HL-60 (cell line): ENCODE results near the gene IP6K2.

Experiments
- DNase-seq, 2 experiments: peaks; one replicate each; pipeline ENCODE4 v3.0.0-alpha.2; 2010 to 2020; ENCODE audit warnings: low read depth in 1 of 2, low spot score in 1 of 2
- H3K27ac ChIP-seq: fragments of 250-450 bp; sonication (Bioruptor Pico); replicated peaks from 2 replicates; pipeline ENCODE4 v1.5.1; 2020; ENCODE audit warnings: mild to moderate bottlenecking, moderate library complexity
- H3K27me3 ChIP-seq: fragments of 250-450 bp; sonication (Bioruptor Pico); 2 replicates; pipeline ENCODE4 v1.5.1; 2021; ENCODE audit warnings: mild to moderate bottlenecking, moderate library complexity; ENCODE audit not compliant: insufficient read depth, poor library complexity, severe bottlenecking
- H3K4me3 ChIP-seq: replicated peaks from 2 replicates; pipeline ENCODE4 v1.5.1; 2011; ENCODE audit warnings: mild to moderate bottlenecking, control low read depth, low read length; ENCODE audit not compliant: insufficient read depth
- GABPA ChIP-seq: IDR thresholded peaks from 2 replicates; pipeline ENCODE4 v1.6.1; 2012; ENCODE audit warnings: low read depth
- POLR2AphosphoS5 ChIP-seq: IDR thresholded peaks from 2 replicates; pipeline ENCODE4 v1.6.1; 2012; ENCODE audit warnings: low read depth
- SPI1 ChIP-seq: IDR thresholded peaks from 2 replicates; pipeline ENCODE4 v1.6.1; 2012; ENCODE audit warnings: low read depth, mild to moderate bottlenecking, borderline replicate concordance
- TF ChIP-seq, protein P1 (sequence below): IDR thresholded peaks from one replicate; pipeline ENCODE4 v1.5.1; 2011; ENCODE audit warnings: low read length, control low read depth, inconsistent platforms; ENCODE audit not compliant: insufficient read depth
- TF ChIP-seq, protein P2 (sequence below): IDR thresholded peaks from 2 replicates; pipeline ENCODE4 v1.6.1; 2012; ENCODE audit warnings: low read depth; ENCODE audit not compliant: insufficient replicate concordance

The IP6K2 gene

DNA sequence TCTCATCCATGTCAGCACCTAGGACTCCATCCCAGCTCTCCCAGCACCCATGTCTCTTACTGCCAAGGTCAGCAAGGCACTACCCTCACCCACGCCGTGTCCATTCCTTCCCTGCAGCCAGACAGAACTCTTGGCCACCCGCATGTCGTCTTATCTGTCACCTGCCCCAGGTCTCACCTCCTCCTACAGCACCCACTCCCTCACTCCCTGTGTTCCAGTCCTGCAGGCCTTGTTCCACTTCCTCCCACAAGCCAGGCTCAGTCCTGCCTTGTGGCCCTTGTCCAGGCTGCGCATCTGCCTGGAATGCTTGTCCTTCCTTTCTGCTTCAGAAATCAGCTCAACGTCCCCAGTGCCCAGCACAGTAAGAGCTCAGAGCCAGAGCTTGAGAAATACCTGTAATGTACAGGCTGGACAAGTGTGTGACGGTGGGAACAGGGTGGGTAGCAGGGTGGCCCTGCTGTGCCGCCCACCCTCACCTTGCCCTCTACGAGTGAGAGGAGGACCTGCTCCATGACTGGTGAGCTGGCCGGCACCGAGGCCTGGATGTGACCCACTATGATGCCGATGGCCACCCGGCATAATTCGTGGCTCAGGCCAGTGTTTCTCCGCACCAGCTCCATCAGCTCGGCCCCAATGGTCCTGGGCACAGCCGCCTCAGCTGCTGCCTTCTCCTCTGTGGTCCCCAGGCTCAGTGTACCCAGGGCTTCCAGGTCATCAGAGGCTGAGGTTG is 36.0 kb downstream of the IP6K2 start:
- no peak for DNase-seq
- Histone ChIP-seq H3K27ac (no peak overlapping the region), H3K27me3 (no peaks in the 10 kb centered on the region), H3K4me3 (no peak overlapping the region)
- no peak for TF ChIP-seq GABPA
- no peak for TF ChIP-seq SPI1
- no peak for TF ChIP-seq POLR2AphosphoS5
- TF ChIP-seq, protein P1, sequence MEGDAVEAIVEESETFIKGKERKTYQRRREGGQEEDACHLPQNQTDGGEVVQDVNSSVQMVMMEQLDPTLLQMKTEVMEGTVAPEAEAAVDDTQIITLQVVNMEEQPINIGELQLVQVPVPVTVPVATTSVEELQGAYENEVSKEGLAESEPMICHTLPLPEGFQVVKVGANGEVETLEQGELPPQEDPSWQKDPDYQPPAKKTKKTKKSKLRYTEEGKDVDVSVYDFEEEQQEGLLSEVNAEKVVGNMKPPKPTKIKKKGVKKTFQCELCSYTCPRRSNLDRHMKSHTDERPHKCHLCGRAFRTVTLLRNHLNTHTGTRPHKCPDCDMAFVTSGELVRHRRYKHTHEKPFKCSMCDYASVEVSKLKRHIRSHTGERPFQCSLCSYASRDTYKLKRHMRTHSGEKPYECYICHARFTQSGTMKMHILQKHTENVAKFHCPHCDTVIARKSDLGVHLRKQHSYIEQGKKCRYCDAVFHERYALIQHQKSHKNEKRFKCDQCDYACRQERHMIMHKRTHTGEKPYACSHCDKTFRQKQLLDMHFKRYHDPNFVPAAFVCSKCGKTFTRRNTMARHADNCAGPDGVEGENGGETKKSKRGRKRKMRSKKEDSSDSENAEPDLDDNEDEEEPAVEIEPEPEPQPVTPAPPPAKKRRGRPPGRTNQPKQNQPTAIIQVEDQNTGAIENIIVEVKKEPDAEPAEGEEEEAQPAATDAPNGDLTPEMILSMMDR, result no peak
- TF ChIP-seq, protein P2, sequence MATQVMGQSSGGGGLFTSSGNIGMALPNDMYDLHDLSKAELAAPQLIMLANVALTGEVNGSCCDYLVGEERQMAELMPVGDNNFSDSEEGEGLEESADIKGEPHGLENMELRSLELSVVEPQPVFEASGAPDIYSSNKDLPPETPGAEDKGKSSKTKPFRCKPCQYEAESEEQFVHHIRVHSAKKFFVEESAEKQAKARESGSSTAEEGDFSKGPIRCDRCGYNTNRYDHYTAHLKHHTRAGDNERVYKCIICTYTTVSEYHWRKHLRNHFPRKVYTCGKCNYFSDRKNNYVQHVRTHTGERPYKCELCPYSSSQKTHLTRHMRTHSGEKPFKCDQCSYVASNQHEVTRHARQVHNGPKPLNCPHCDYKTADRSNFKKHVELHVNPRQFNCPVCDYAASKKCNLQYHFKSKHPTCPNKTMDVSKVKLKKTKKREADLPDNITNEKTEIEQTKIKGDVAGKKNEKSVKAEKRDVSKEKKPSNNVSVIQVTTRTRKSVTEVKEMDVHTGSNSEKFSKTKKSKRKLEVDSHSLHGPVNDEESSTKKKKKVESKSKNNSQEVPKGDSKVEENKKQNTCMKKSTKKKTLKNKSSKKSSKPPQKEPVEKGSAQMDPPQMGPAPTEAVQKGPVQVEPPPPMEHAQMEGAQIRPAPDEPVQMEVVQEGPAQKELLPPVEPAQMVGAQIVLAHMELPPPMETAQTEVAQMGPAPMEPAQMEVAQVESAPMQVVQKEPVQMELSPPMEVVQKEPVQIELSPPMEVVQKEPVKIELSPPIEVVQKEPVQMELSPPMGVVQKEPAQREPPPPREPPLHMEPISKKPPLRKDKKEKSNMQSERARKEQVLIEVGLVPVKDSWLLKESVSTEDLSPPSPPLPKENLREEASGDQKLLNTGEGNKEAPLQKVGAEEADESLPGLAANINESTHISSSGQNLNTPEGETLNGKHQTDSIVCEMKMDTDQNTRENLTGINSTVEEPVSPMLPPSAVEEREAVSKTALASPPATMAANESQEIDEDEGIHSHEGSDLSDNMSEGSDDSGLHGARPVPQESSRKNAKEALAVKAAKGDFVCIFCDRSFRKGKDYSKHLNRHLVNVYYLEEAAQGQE, result no peak

DNA sequence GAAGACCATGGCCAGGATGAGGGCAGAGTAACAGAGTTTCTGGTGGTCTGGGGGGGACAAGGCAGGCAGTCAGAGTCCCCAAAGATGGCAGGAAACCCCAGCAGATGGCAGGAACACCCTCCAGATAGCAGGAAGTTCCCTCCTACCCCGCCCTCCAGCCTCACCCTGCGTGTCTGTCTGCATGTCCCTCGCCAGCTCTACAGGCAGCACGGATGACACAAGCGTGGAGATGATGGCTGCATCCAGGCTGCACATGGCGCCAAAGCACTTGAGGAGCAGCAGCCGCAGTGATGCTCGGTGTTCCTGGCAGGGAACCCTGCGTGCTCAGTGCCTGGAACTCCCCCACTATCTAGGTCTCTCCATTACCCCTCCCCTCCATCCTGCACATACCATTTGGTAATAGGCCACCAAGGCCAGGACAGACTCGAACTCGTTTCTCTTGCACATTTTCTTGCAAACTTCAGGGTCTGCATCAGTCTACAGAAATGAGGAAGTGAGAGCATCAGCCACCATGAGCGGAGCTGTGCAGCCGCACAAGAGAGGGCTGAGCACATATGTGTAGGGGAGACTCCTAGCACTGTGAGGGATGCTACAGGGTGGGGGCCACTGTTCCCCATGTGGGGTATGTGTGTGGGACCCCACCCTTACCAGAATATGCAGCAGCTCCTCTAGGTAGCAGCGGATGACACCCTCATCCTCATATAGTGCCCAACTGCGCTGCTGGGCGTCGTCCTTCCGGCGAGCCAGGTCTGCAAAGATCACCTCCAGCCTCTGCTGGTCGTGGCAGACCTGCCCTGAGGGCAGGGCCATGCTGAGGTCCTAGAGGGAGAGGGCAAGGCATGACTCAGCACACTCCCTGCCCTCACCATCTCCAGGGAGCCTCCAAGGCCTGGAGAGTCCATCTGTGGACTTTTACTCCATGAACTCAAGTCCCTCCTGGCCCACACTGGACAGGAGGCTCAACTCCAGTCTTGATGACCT is 37.3 kb downstream of the IP6K2 start:
- Histone ChIP-seq H3K27ac (no peak overlapping the region), H3K4me3 (no peak overlapping the region), H3K27me3 (no peaks in the 10 kb centered on the region)
- no peak for DNase-seq
- TF ChIP-seq, protein P2, result no peak
- TF ChIP-seq SPI1, result peak; percentile 79

DNA sequence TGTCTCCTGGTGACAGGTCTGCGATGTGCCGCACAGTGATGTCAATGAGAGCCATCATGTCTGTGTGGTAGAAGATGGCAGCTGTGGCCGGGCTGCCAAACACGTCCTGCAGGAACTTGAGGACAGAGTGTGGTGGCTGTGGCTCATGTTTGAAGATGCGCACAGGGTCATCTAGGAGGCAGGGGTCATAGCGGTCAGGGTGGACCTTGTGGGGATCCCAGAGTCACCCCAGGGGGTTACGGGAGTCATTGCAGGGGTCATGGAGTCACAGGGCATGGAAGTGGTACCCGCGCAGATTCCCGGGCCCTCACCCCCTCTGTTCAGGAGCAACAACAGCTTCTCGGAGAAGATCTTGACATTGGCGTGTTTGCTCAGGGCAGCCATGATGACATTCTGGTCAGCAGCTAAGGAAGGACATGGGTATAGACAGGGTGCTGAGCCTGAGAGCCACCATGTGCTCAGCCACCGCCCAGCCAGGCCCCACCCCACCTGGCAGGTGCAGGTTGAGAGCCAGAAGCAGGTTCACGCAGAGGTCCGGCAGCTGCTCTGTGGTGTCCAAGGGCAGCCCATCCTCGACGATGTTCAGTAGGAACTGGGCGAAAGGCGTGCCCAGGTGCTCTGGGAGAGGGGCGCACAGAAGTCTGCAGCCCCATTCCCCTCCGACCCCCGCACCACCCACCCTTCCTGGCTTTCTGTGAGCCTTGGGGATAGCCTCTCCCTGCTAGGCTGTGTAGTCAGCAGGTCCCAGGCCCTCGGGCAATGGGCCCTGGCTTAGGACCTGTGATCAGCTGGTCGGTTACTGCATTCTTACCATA is 38.2 kb downstream of the IP6K2 start:
- no peak for TF ChIP-seq GABPA
- TF ChIP-seq SPI1, result no peak
- TF ChIP-seq, protein P1, result no peak
- no peak for TF ChIP-seq POLR2AphosphoS5
- Histone ChIP-seq H3K27me3 (no peaks in the 10 kb centered on the region), H3K27ac (no peak overlapping the region), H3K4me3 (no peak overlapping the region)
- DNase-seq, result no peak
